HepG2 (cell line): ENCODE data around the gene PDGFD. TPM values are rescaled to one million over a fixed set of nuclear protein-coding genes. Genes with fewer than 3 reads are reported as not detected.

Source experiments
- ATAC-seq: fragments of 200-7000 bp; cut with Tn5 transposase; 3 replicates; pipeline ENCODE4 v1.9.1; 2020; ENCODE audit warnings: mild to moderate bottlenecking, moderate library complexity
- BruUV-seq: library from RNA; stranded (reverse); fragments of 400-500 nt; replicated peaks from 2 replicates; lab custom pipeline; 2021; lab: Mats Ljungman, UMichigan
- CTCF ChIA-PET: fragments of 300-600 bp; formaldehyde crosslinking; extraction: SDS; loops from one replicate; lab custom pipeline; 2021; ENCODE audit warnings: low total read pairs, inconsistent platforms, low intra/inter-chr PET ratio; lab: Yijun Ruan, JAX
- POLR2A ChIA-PET: fragments of 350-600 bp; sonication (Branson Sonifier 250); formaldehyde crosslinking; loops from one replicate; lab custom pipeline; 2020; ENCODE audit warnings: antibody characterized with exemption, inconsistent platforms; lab: Yijun Ruan, JAX
- DNase-seq: peaks from one replicate; pipeline ENCODE4 v3.0.0-alpha.2; 2015; ENCODE audit warnings: low spot score
- FAIRE-seq: peaks from 3 replicates; lab custom pipeline; 2011; peaks lifted over from hg19 to GRCh38; lab: Jason Lieb, UNC
- H2AFZ ChIP-seq: one replicate; pipeline ENCODE4 v1.6.1; 2011; ENCODE audit warnings: low read length, inconsistent platforms
- H3K27ac ChIP-seq: fragments of 300-600 bp; 3 replicates; pipeline ENCODE4 v1.8.0; 2011; ENCODE audit warnings: mixed run types, mild to moderate bottlenecking, mixed read lengths, low read length, inconsistent platforms; ENCODE audit not compliant: insufficient read depth; ENCODE audit errors: extremely low read length
- H3K27me3 ChIP-seq, 2 experiments: fragments of 200-600 bp in 1 of 2; 2 replicates in 1 of 2; 3 replicates in 1 of 2; pipeline versions ENCODE4 v1.6.0 to v1.8.0; 2011; ENCODE audit warnings: low read length in 2 of 2, mild to moderate bottlenecking in 2 of 2, moderate library complexity in 2 of 2, inconsistent platforms in 1 of 2; ENCODE audit not compliant: insufficient read depth in 2 of 2, control insufficient read depth in 1 of 2
- H3K36me3 ChIP-seq, 2 experiments: fragments of 200-600 bp in 1 of 2; replicated peaks in 1 of 2; 2 replicates in 1 of 2; 3 replicates in 1 of 2; pipeline versions ENCODE4 v1.5.1 to v1.8.0; 2011; ENCODE audit warnings: low read length in 2 of 2, inconsistent platforms in 1 of 2; ENCODE audit not compliant: insufficient read depth in 2 of 2, control insufficient read depth in 1 of 2
- H3K4me1 ChIP-seq: 2 replicates; pipeline ENCODE4 v1.5.1; 2012; ENCODE audit warnings: low read length, inconsistent platforms; ENCODE audit not compliant: insufficient read depth
- H3K4me2 ChIP-seq: 2 replicates; pipeline ENCODE4 v1.6.0; 2011; ENCODE audit warnings: low read depth, low read length, inconsistent platforms
- H3K4me3 ChIP-seq, 3 experiments: fragments of 200-600 bp in 1 of 3; sonication (generic), shearing (Covaris generic) in 1 of 3; replicated peaks in 1 of 3; 2 replicates each; pipeline ENCODE4 v1.5.1; 2011 to 2016; ENCODE audit warnings: low read length in 3 of 3, inconsistent platforms in 2 of 3, low read depth in 2 of 3, mild to moderate bottlenecking in 2 of 3, control low read depth in 1 of 3, mixed read lengths in 1 of 3; ENCODE audit not compliant: insufficient read depth in 1 of 3
- H3K79me2 ChIP-seq: one replicate; pipeline ENCODE4 v1.6.1; 2011; ENCODE audit warnings: low read length, inconsistent platforms; ENCODE audit not compliant: insufficient read depth
- H3K9ac ChIP-seq: 2 replicates; pipeline ENCODE4 v1.6.0; 2011; ENCODE audit warnings: mild to moderate bottlenecking, low read depth, low read length, inconsistent platforms; ENCODE audit not compliant: insufficient read depth
- H3K9me3 ChIP-seq: 2 replicates; pipeline ENCODE4 v1.5.1; 2012; ENCODE audit warnings: mild to moderate bottlenecking, low read length
- H4K20me1 ChIP-seq: 2 replicates; pipeline ENCODE4 v1.6.0; 2011; ENCODE audit warnings: inconsistent platforms, mild to moderate bottlenecking, low read length, moderate library complexity; ENCODE audit not compliant: insufficient read depth
- HNRNPUL1 ChIP-seq: fragments of 200-400 bp; formaldehyde crosslinking; IDR thresholded peaks from 2 replicates; pipeline ENCODE4 v1.6.1; 2017; ENCODE audit warnings: low read depth, mild to moderate bottlenecking, low read length, moderate library complexity
- ZFP62 ChIP-seq: sonication (generic); formaldehyde crosslinking; IDR thresholded peaks from 2 replicates; pipeline ENCODE4 v1.4.0; 2020; ENCODE audit warnings: missing genetic modification reagents
- ZNF350 ChIP-seq: sonication (generic); formaldehyde crosslinking; IDR thresholded peaks from 2 replicates; pipeline ENCODE4 v1.4.0; 2020; ENCODE audit warnings: mild to moderate bottlenecking, low read depth, missing genetic modification reagents, borderline replicate concordance
- ZNF446 ChIP-seq: sonication (generic); formaldehyde crosslinking; IDR thresholded peaks from 2 replicates; pipeline ENCODE4 v1.5.0; 2020; ENCODE audit warnings: mild to moderate bottlenecking, missing genetic modification reagents
- ZNF644 ChIP-seq: IDR thresholded peaks from 2 replicates; pipeline ENCODE4 v1.6.1; 2016; ENCODE audit warnings: low read depth
- ZNF678 ChIP-seq: sonication (generic); formaldehyde crosslinking; IDR thresholded peaks from 2 replicates; pipeline ENCODE4 v1.4.0; 2020; ENCODE audit warnings: mild to moderate bottlenecking, missing genetic modification reagents
- ZNF772 ChIP-seq: sonication (generic); formaldehyde crosslinking; IDR thresholded peaks from 2 replicates; pipeline ENCODE4 v1.5.0; 2020; ENCODE audit warnings: mild to moderate bottlenecking, missing genetic modification reagents
- ZNF780A ChIP-seq: sonication (generic); formaldehyde crosslinking; IDR thresholded peaks from 2 replicates; pipeline ENCODE4 v1.8.0; 2022; ENCODE audit warnings: mild to moderate bottlenecking, missing genetic modification reagents, moderate library complexity
- WGBS: methylation state at CpG from one replicate; pipeline ENCODE4 v1.1.6; 2017; ENCODE audit warnings: low lambda C conversion rate; 5-methylcytosine and 5-hydroxymethylcytosine counted together
- in situ Hi-C: cut with HindIII; loops from 2 replicates; pipeline ENCODE4 v1.10.0; 2017; ENCODE audit warnings: low pct_unique_long_range_greater_than_20kb; ENCODE audit not compliant: extremely low pct_ligation_motif_present
- intact Hi-C: fragments of 100-400 bp; cut with micrococcal nuclease; formaldehyde crosslinking; loops from one replicate; pipeline ENCODE4 v1.10.0; 2022; ENCODE audit not compliant: unreplicated experiment
- polyA plus RNA-seq, 8 experiments: library from polyadenylated mRNA; depleted of rRNA in 3 of 8; stranded (reverse) in 7 of 8; unstranded in 1 of 8; fragments of >200 nt; fragmentation: Illumina TruSeq in 4 of 8; extraction: Trizol in 4 of 8; gene quantifications; 2 replicates each; pipeline versions ENCODE4 v1.2.1 to v1.2.3, GENCODE V29; 2011 to 2016; ENCODE audit warnings: low read depth in 4 of 8, missing spikeins in 1 of 8, mixed read lengths in 1 of 8; ENCODE audit not compliant: insufficient read depth in 1 of 8
- total RNA-seq, 5 experiments: library from RNA; depleted of rRNA; stranded (reverse); fragments of >200 nt; fragmentation: Illumina TruSeq; extraction: Trizol; gene quantifications; 2 replicates each; pipeline ENCODE4 v1.2.3, GENCODE V29; 2016; ENCODE audit warnings: low read depth in 1 of 5
- TF ChIP-seq, protein P1 (sequence below): sonication (generic); formaldehyde crosslinking; IDR thresholded peaks from 2 replicates; pipeline ENCODE4 v1.4.0; 2020; ENCODE audit warnings: missing genetic modification reagents
- TF ChIP-seq, protein P2 (sequence below): sonication (generic); formaldehyde crosslinking; IDR thresholded peaks from 2 replicates; pipeline ENCODE4 v1.4.0; 2020; ENCODE audit warnings: missing genetic modification reagents
- TF ChIP-seq, protein P3 (sequence below): sonication (generic); formaldehyde crosslinking; IDR thresholded peaks from 2 replicates; pipeline ENCODE4 v1.5.1; 2020; ENCODE audit warnings: mild to moderate bottlenecking, missing genetic modification reagents, borderline replicate concordance
- TF ChIP-seq, protein P4 (sequence below): sonication (generic); formaldehyde crosslinking; IDR thresholded peaks from 2 replicates; pipeline ENCODE4 v1.8.1; 2023; ENCODE audit warnings: mild to moderate bottlenecking, missing genetic modification reagents

The PDGFD gene
- total and polyA plus RNA-seq, 2 of the 13 experiments (the other 11 are each of a cell fraction or from before 2014, with no cell fraction given) = 0.09 to 0.29 TPM

DNA sequence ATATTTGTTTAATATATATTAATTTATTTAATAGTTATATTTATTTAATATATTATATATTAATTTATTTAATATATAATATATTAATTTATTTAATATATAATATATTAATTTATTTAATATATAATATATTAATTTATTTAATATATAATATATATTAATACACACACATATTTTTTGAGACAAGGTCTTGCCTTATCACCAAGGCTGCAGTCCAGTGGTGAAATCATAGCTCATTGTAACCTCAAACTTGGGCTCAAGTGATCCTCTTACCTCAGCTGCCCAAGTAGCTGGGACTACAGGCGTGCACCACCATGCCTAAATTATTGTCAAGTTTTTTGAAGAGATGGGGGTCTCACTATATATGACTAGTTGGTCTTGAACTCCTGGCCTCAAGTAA lies 178.9 kb downstream of the PDGFD start:
- no peak for FAIRE-seq
- intact Hi-C loops = no loop called here

More for the DNA sequence above, 178.9 kb downstream of the PDGFD start:
- ChIA-PET CTCF (no interaction called here), POLR2A (no interaction called here)
- no peaks in the 10 kb centered on the region for H4K20me1 ChIP-seq
- H3K4me2 ChIP-seq = no peak overlapping the region
- no peaks in the 10 kb centered on the region for H3K4me1 ChIP-seq
- no peaks in the 10 kb centered on the region for H3K36me3 ChIP-seq
- no peaks in the 10 kb centered on the region for H3K27me3 ChIP-seq
- TF ChIP-seq ZNF678 (CRISPR knock-in tag) = no peak
- TF ChIP-seq, protein P1, sequence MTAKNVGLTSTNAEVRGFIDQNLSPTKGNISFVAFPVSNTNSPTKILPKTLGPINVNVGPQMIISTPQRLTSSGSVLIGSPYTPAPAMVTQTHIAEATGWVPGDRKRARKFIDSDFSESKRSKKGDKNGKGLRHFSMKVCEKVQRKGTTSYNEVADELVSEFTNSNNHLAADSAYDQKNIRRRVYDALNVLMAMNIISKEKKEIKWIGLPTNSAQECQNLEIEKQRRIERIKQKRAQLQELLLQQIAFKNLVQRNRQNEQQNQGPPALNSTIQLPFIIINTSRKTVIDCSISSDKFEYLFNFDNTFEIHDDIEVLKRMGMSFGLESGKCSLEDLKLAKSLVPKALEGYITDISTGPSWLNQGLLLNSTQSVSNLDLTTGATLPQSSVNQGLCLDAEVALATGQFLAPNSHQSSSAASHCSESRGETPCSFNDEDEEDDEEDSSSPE = no peak
- TF ChIP-seq ZNF780A (CRISPR knock-in tag) = no peak
- TF ChIP-seq, protein P2, sequence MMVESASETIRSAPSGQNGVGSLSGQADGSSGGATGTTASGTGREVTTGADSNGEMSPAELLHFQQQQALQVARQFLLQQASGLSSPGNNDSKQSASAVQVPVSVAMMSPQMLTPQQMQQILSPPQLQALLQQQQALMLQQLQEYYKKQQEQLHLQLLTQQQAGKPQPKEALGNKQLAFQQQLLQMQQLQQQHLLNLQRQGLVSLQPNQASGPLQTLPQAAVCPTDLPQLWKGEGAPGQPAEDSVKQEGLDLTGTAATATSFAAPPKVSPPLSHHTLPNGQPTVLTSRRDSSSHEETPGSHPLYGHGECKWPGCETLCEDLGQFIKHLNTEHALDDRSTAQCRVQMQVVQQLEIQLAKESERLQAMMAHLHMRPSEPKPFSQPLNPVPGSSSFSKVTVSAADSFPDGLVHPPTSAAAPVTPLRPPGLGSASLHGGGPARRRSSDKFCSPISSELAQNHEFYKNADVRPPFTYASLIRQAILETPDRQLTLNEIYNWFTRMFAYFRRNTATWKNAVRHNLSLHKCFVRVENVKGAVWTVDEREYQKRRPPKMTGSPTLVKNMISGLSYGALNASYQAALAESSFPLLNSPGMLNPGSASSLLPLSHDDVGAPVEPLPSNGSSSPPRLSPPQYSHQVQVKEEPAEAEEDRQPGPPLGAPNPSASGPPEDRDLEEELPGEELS (CRISPR knock-in tag) = no peak
- no peak for TF ChIP-seq ZFP62 (CRISPR knock-in tag)
- TF ChIP-seq ZNF644 (CRISPR knock-in tag) = no peak
- no peak for TF ChIP-seq ZNF350 (CRISPR knock-in tag)
- TF ChIP-seq, protein P3, sequence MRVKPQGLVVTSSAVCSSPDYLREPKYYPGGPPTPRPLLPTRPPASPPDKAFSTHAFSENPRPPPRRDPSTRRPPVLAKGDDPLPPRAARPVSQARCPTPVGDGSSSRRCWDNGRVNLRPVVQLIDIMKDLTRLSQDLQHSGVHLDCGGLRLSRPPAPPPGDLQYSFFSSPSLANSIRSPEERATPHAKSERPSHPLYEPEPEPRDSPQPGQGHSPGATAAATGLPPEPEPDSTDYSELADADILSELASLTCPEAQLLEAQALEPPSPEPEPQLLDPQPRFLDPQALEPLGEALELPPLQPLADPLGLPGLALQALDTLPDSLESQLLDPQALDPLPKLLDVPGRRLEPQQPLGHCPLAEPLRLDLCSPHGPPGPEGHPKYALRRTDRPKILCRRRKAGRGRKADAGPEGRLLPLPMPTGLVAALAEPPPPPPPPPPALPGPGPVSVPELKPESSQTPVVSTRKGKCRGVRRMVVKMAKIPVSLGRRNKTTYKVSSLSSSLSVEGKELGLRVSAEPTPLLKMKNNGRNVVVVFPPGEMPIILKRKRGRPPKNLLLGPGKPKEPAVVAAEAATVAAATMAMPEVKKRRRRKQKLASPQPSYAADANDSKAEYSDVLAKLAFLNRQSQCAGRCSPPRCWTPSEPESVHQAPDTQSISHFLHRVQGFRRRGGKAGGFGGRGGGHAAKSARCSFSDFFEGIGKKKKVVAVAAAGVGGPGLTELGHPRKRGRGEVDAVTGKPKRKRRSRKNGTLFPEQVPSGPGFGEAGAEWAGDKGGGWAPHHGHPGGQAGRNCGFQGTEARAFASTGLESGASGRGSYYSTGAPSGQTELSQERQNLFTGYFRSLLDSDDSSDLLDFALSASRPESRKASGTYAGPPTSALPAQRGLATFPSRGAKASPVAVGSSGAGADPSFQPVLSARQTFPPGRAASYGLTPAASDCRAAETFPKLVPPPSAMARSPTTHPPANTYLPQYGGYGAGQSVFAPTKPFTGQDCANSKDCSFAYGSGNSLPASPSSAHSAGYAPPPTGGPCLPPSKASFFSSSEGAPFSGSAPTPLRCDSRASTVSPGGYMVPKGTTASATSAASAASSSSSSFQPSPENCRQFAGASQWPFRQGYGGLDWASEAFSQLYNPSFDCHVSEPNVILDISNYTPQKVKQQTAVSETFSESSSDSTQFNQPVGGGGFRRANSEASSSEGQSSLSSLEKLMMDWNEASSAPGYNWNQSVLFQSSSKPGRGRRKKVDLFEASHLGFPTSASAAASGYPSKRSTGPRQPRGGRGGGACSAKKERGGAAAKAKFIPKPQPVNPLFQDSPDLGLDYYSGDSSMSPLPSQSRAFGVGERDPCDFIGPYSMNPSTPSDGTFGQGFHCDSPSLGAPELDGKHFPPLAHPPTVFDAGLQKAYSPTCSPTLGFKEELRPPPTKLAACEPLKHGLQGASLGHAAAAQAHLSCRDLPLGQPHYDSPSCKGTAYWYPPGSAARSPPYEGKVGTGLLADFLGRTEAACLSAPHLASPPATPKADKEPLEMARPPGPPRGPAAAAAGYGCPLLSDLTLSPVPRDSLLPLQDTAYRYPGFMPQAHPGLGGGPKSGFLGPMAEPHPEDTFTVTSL = no peak
- no peak for TF ChIP-seq HNRNPUL1
- TF ChIP-seq, protein P4, sequence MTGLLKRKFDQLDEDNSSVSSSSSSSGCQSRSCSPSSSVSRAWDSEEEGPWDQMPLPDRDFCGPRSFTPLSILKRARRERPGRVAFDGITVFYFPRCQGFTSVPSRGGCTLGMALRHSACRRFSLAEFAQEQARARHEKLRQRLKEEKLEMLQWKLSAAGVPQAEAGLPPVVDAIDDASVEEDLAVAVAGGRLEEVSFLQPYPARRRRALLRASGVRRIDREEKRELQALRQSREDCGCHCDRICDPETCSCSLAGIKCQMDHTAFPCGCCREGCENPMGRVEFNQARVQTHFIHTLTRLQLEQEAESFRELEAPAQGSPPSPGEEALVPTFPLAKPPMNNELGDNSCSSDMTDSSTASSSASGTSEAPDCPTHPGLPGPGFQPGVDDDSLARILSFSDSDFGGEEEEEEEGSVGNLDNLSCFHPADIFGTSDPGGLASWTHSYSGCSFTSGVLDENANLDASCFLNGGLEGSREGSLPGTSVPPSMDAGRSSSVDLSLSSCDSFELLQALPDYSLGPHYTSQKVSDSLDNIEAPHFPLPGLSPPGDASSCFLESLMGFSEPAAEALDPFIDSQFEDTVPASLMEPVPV (CRISPR knock-in tag) = no peak
- TF ChIP-seq ZNF772 (CRISPR knock-in tag) = no peak
- no peak for TF ChIP-seq ZNF446 (CRISPR knock-in tag)
- no peak overlapping the region for H2AFZ ChIP-seq
- DNase-seq = no peak
- no peaks in the 10 kb centered on the region for H3K79me2 ChIP-seq
- in situ Hi-C loops = no loop called here
- no peak overlapping the region for H3K4me3 ChIP-seq
- no peak overlapping the region for H3K27ac ChIP-seq
- WGBS = 0% methylated on average over 1 of the region's 1 CpG
- no TSS peak for BruUV-seq
- 0 out of 2 replicates have a peak, but pooled peaks cover 11% of the 10 kb centered on the region for H3K9me3 ChIP-seq
- ATAC-seq = no peak
- H3K9ac ChIP-seq = no peak overlapping the region
